CD4-positive, alpha-beta T cell (primary cell): Measurements from ENCODE around the gene ATP13A3. TPM values are rescaled to one million over a fixed set of nuclear protein-coding genes. Genes with fewer than 3 reads are reported as not detected.

Experiments
- ATAC-seq: fragments of 200-7000 bp; cut with Tn5 transposase; one replicate; pipeline ENCODE4 v1.10.0; 2022; ENCODE audit warnings: mild to moderate bottlenecking; ENCODE audit not compliant: poor library complexity
- CTCF ChIA-PET: fragments of 350-600 bp; sonication (Branson Sonifier 250); formaldehyde crosslinking; loops from one replicate; lab custom pipeline; 2021; ENCODE audit warnings: antibody characterized with exemption, inconsistent platforms; lab: Charles Lee
- POLR2A ChIA-PET: fragments of 350-600 bp; sonication (Branson Sonifier 250); formaldehyde crosslinking; loops from one replicate; lab custom pipeline; 2021; ENCODE audit warnings: antibody characterized with exemption, inconsistent platforms; lab: Charles Lee
- DNase-seq, 14 experiments: peaks; one replicate each; pipeline ENCODE4 v3.0.0-alpha.2; 2013 to 2020; ENCODE audit warnings: mixed read lengths in 2 of 14
- H3K27ac ChIP-seq, 2 donors: one replicate each; pipeline versions ENCODE4 v1.5.1 to v1.7.0; 2013; ENCODE audit warnings: low read length in 2 of 2, low read depth in 1 of 2, mild to moderate bottlenecking in 1 of 2
- H3K27me3 ChIP-seq, 2 experiments: 1 replicate in 1 of 2; 2 replicates in 1 of 2; pipeline versions ENCODE4 v1.6.1 to v1.7.0; 2013; ENCODE audit warnings: low read length in 2 of 2, control low read depth in 1 of 2, mild to moderate bottlenecking in 1 of 2, moderate library complexity in 1 of 2; ENCODE audit not compliant: insufficient read depth in 2 of 2, control insufficient read depth in 1 of 2
- H3K36me3 ChIP-seq: one replicate; pipeline ENCODE4 v1.6.1; 2013; ENCODE audit warnings: low read length, control low read depth; ENCODE audit not compliant: insufficient read depth
- H3K4me1 ChIP-seq: one replicate; pipeline ENCODE4 v1.6.1; 2013; ENCODE audit warnings: low read length, control low read depth; ENCODE audit not compliant: insufficient read depth
- H3K4me3 ChIP-seq: one replicate; pipeline ENCODE4 v1.5.1; 2013; ENCODE audit warnings: mild to moderate bottlenecking, low read length, moderate library complexity
- H3K9me3 ChIP-seq, 2 experiments: 1 replicate in 1 of 2; 2 replicates in 1 of 2; pipeline versions ENCODE4 v1.6.1 to v1.7.0; 2013; ENCODE audit warnings: low read length in 2 of 2, mild to moderate bottlenecking in 2 of 2, control low read depth in 1 of 2, moderate library complexity in 1 of 2; ENCODE audit not compliant: control insufficient read depth in 1 of 2, insufficient read depth in 1 of 2
- H3K27ac Mint-ChIP-seq: one replicate; pipeline ENCODE4 v1.8.0; 2020; ENCODE audit warnings: mixed read lengths
- H3K27me3 Mint-ChIP-seq: one replicate; pipeline ENCODE4 v1.8.0; 2021; ENCODE audit warnings: mixed read lengths
- H3K36me3 Mint-ChIP-seq: one replicate; pipeline ENCODE4 v1.8.0; 2021; ENCODE audit warnings: low read depth, mixed read lengths
- H3K4me1 Mint-ChIP-seq: one replicate; pipeline ENCODE4 v1.8.0; 2021; ENCODE audit warnings: low read depth, mixed read lengths
- H3K4me3 Mint-ChIP-seq: one replicate; pipeline ENCODE4 v1.8.0; 2020; ENCODE audit warnings: mild to moderate bottlenecking, mixed read lengths
- H3K9me3 Mint-ChIP-seq: one replicate; pipeline ENCODE4 v1.8.0; 2020; ENCODE audit warnings: mixed read lengths
- CTCF ChIP-seq: fragments of 200-600 bp; IDR thresholded peaks from one replicate; pipeline ENCODE4 v1.8.0; 2022; ENCODE audit warnings: antibody characterized with exemption, mild to moderate bottlenecking
- intact Hi-C, 2 experiments: fragments of 100-400 bp; cut with DNase I in 1 of 2; cut with micrococcal nuclease in 1 of 2; formaldehyde crosslinking; loops; one replicate each; pipeline versions ENCODE4 v1.15.1 to v1.9.0; 2023 to 2025; cut with DNase I, micrococcal nuclease
- total RNA-seq, 174 experiments: library from RNA in 2 of 174; stranded (reverse) in 2 of 174; gene quantifications; one replicate each; pipeline ENCODE4 v1.2.3 and lab custom pipeline; 2021 to 2026

The ATP13A3 gene
- total RNA-seq, 2 experiments from 2014 or later: 46.5 to 52.7 TPM

GRCh38 chr3:194396859-194397756, 89.7 kb downstream of the ATP13A3 start:
- intact Hi-C loops: loop anchor here (1.0 to 5.0 kb wide), 3 partner anchors 7 to 260 kb away; partner anchors contain the start of gene HES1 (in 1 of the 2)
- TF ChIP-seq CTCF: no peak
- H3K4me3 Mint-ChIP-seq: peak overlapping the region; percentile 93
- peaks cover 7% of the 10 kb centered on the region for H3K36me3 Mint-ChIP-seq
- Histone ChIP-seq H3K27ac (peak overlapping the region; percentile 34 to 50), H3K36me3 (no peaks in the 10 kb centered on the region), H3K9me3 (peaks cover 0 to 3% of the 10 kb centered on the region in 2 experiments), H3K27me3 (peaks cover 0 to 10% of the 10 kb centered on the region in 2 experiments), H3K4me1 (peaks cover 39% of the 10 kb centered on the region), H3K4me3 (peak overlapping the region; percentile 63)
- H3K27me3 Mint-ChIP-seq: no peaks in the 10 kb centered on the region
- peak; percentile 16 to 70 (median 38) for DNase-seq
- ChIA-PET POLR2A (interaction anchor here (0.6 to 4.3 kb wide), 20 partner anchors 10 to 873 kb away, joined by 3 to 29 read pairs (median 3); partner anchors contain the start of genes ATP13A3 and LSG1), CTCF (interaction anchor here (0.6 to 3.6 kb wide), 7 partner anchors 10 to 197 kb away, joined by 3 to 13 read pairs (median 3); no protein-coding TSS in a partner anchor)
- H3K9me3 Mint-ChIP-seq: no peaks in the 10 kb centered on the region
- peaks cover 56% of the 10 kb centered on the region for H3K4me1 Mint-ChIP-seq
- peak overlapping the region; percentile 94 for H3K27ac Mint-ChIP-seq
- peak; percentile 48 for ATAC-seq

- H3K27me3 ChIP-seq: peaks cover 0 to 10% of the 10 kb centered on the region in 2 experiments
- no peaks in the 10 kb centered on the region for H3K36me3 ChIP-seq
- Mint-ChIP-seq H3K27ac (peak overlapping the region; percentile 94), H3K27me3 (no peaks in the 10 kb centered on the region), H3K36me3 (peaks cover 7% of the 10 kb centered on the region), H3K4me1 (peaks cover 56% of the 10 kb centered on the region), H3K9me3 (no peaks in the 10 kb centered on the region), H3K4me3 (peak overlapping the region; percentile 90)
- peak overlapping the region; percentile 63 for H3K4me3 ChIP-seq
- H3K27ac ChIP-seq: peak overlapping the region in 1 of 2 donors; percentile 50
- peaks cover 0 to 3% of the 10 kb centered on the region in 2 experiments for H3K9me3 ChIP-seq
- peaks cover 39% of the 10 kb centered on the region for H3K4me1 ChIP-seq
- ChIA-PET POLR2A (interaction anchor here (0.9 to 4.3 kb wide), 12 partner anchors 10 to 275 kb away, joined by 3 to 29 read pairs (median 4); partner anchors contain the start of gene LSG1), CTCF (interaction anchor here (1.2 to 3.6 kb wide), 3 partner anchors 11 to 63 kb away, joined by 3 to 13 read pairs (median 3); no protein-coding TSS in a partner anchor)
- TF ChIP-seq CTCF: no peak
- DNase-seq: peak in 2 of 14 experiments; percentile 3 to 5
- ATAC-seq: no peak
- intact Hi-C loops: loop anchor here (1.0 to 5.0 kb wide), 3 partner anchors 8 to 259 kb away; partner anchors contain the start of gene HES1 (in 1 of the 2)
These were observed 90.3 kb downstream of the ATP13A3 start for GRCh38 chr3:194396539-194396858.

- POLR2A ChIA-PET: interaction anchor here (0.6 to 4.3 kb wide), 10 partner anchors 8 to 255 kb away, joined by 3 to 29 read pairs (median 4); no protein-coding TSS in a partner anchor
- peaks cover 2% of the 10 kb centered on the region for H3K9me3 Mint-ChIP-seq
- H3K4me3 ChIP-seq: peak overlapping the region; percentile 63
- peak overlapping the region; percentile 90 for H3K4me3 Mint-ChIP-seq
- no peaks in the 10 kb centered on the region for H3K36me3 ChIP-seq
- peaks cover 7% of the 10 kb centered on the region for H3K36me3 Mint-ChIP-seq
- peak; percentile 79 for ATAC-seq
- H3K4me1 Mint-ChIP-seq: peaks cover 56% of the 10 kb centered on the region
- H3K27me3 Mint-ChIP-seq: no peaks in the 10 kb centered on the region
- H3K27ac ChIP-seq: peak overlapping the region in 1 of 2 donors; percentile 50
- DNase-seq: peak; percentile 40 to 81 (median 62)
- TF ChIP-seq CTCF: no peak
- H3K4me1 ChIP-seq: peaks cover 39% of the 10 kb centered on the region
- H3K9me3 ChIP-seq: peaks cover 2 to 3% of the 10 kb centered on the region in 2 experiments
- peak overlapping the region; percentile 94 for H3K27ac Mint-ChIP-seq
- peaks cover 0 to 10% of the 10 kb centered on the region in 2 experiments for H3K27me3 ChIP-seq
- intact Hi-C loops: loop anchor here (1.0 to 5.0 kb wide), 3 partner anchors 8 to 259 kb away; partner anchors contain the start of gene HES1 (in 1 of the 2)
- CTCF ChIA-PET: interaction anchor here (0.8 to 3.6 kb wide), 3 partner anchors 9 to 62 kb away, joined by 3 to 13 read pairs (median 3); no protein-coding TSS in a partner anchor
These were observed 90.8 kb downstream of the ATP13A3 start for GRCh38 chr3:194395778-194396538.
